T follicular helper cell (primary cell): ENCODE results near the gene CLK3.
"Not testable (repeated sequence)": the region's sequence is repeated elsewhere in the genome, so short reads cannot be mapped to it uniquely, and the experiment has no call there.

Experiments
- DNase-seq: peaks from one replicate; pipeline ENCODE4 v3.0.0-alpha.2; 2020; ENCODE audit warnings: low read depth
- total RNA-seq, 2 experiments: gene quantifications; one replicate each; lab custom pipeline; 2026; lab: John Stamatoyannopoulos, UW

Gene CLK3
- 72.1 to 144 reads per million in 2 experiments for total RNA-seq

- DNase-seq: peak; percentile 92
Measured at GRCh38 chr15:74615508-74616365, at the start of gene CLK3. TSS of gene CLK3 (plus strand) at chr15:74615836. CDS start at chr15:74619197, 3,361 bp downstream.

- DNase-seq: no peak
Measured at GRCh38 chr15:74568594-74568993, 47.0 kb upstream of the CLK3 start.

- no peak for DNase-seq
Measured at GRCh38 chr15:74569731-74570070, 45.9 kb upstream of the CLK3 start.

- DNase-seq: no peak
Measured at GRCh38 chr15:74571191-74571590, 44.4 kb upstream of the CLK3 start.

- DNase-seq: no peak
Measured at GRCh38 chr15:74573987-74574386, 41.6 kb upstream of the CLK3 start.

- no peak for DNase-seq
Measured at GRCh38 chr15:74578496-74578994, 37.1 kb upstream of the CLK3 start.

GRCh38 chr15:74579001-74579400, 36.6 kb upstream of the CLK3 start:
- DNase-seq: no peak

GRCh38 chr15:74580538-74581350, 34.9 kb upstream of the CLK3 start:
- no peak for DNase-seq

- DNase-seq: no peak
Measured at GRCh38 chr15:74584204-74584603, 31.4 kb upstream of the CLK3 start.

- DNase-seq: no peak
Measured at GRCh38 chr15:74584779-74585178, 30.9 kb upstream of the CLK3 start.

- no peak for DNase-seq
Measured at GRCh38 chr15:74585191-74585590, 30.4 kb upstream of the CLK3 start.

GRCh38 chr15:74585857-74586256, 29.8 kb upstream of the CLK3 start:
- no peak for DNase-seq

GRCh38 chr15:74589826-74590225, 25.8 kb upstream of the CLK3 start:
- no peak for DNase-seq

- no peak for DNase-seq
Measured at GRCh38 chr15:74592222-74592621, 23.4 kb upstream of the CLK3 start.

GRCh38 chr15:74593122-74593521, 22.5 kb upstream of the CLK3 start:
- no peak for DNase-seq

GRCh38 chr15:74594455-74594854, 21.2 kb upstream of the CLK3 start:
- DNase-seq: no peak

- DNase-seq: no peak
Measured at GRCh38 chr15:74595271-74595670, 20.4 kb upstream of the CLK3 start.

GRCh38 chr15:74596736-74597135, 18.9 kb upstream of the CLK3 start:
- DNase-seq: not testable (repeated sequence)

- DNase-seq: not testable (repeated sequence)
Measured at GRCh38 chr15:74597146-74597705, 18.4 kb upstream of the CLK3 start.

- DNase-seq: peak; percentile 78
Measured at GRCh38 chr15:74598126-74598842, 17.4 kb upstream of the CLK3 start.

- no peak for DNase-seq
Measured at GRCh38 chr15:74599156-74599555, 16.5 kb upstream of the CLK3 start.
